Fibroblast of villous mesenchyme (primary cell): ENCODE measurements around the gene PC. TPM values are rescaled to one million over a fixed set of nuclear protein-coding genes. Genes with fewer than 3 reads are reported as not detected.
A peak's percentile ranks its signal among the peaks of the same experiment; 100 is the strongest.

Experiments
- DNase-seq: peaks from one replicate; pipeline ENCODE4 v3.0.0-alpha.2; 2010; ENCODE audit warnings: low read depth
- H3K4me3 ChIP-seq: 2 replicates; pipeline ENCODE4 v1.5.1; 2011; ENCODE audit warnings: low read depth, mild to moderate bottlenecking, low read length
- CTCF ChIP-seq: IDR thresholded peaks from 2 replicates; pipeline ENCODE4 v1.5.1; 2012; ENCODE audit warnings: low read depth, mild to moderate bottlenecking, low read length; ENCODE audit not compliant: insufficient read depth
- total RNA-seq: library from RNA; depleted of rRNA; stranded (reverse); fragments of >200 nt; gene quantifications from 2 replicates; pipeline ENCODE4 v1.2.3, GENCODE V29; 2012

PC gene
- total RNA-seq, 1 donor, result 11.7 TPM

GRCh38 chr11:66878474-66878873 is 79.7 kb downstream of the PC start:
- DNase-seq, result peak; percentile 45
- no peak overlapping the region for H3K4me3 ChIP-seq
- TF ChIP-seq CTCF, result no peak

- TF ChIP-seq CTCF, result no peak
- no peak overlapping the region for H3K4me3 ChIP-seq
- DNase-seq, result peak; percentile 84
Measured at GRCh38 chr11:66877588-66878385, 80.4 kb downstream of the PC start.

DNA sequence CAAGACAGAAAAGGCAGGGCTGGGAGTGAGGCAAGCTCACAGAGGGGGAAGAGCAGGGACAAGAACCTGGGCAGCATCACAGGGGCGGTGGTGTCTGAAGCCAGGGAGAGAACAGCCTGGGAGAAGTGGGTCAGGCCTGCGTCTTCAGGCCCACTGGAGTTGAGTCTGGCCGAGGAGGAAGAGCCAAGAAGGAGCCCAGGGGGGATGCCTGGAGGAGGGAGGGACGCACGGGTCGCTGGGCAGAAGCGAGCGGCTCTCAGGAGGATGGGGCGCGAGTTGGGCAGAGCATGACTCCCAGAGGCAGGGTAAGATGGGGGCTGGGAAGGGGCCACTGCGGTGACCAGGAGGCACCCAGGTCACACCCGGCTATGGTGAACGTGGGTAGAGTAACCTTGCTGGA is 82.8 kb downstream of the PC start:
- TF ChIP-seq CTCF, result no peak
- no peak for DNase-seq
- H3K4me3 ChIP-seq, result no peak overlapping the region

- no peak for DNase-seq
- TF ChIP-seq CTCF, result no peak
- no peak overlapping the region for H3K4me3 ChIP-seq
Measured at GRCh38 chr11:66874232-66874631, 84.0 kb downstream of the PC start.

- no peak for TF ChIP-seq CTCF
- H3K4me3 ChIP-seq, result no peak overlapping the region
- no peak for DNase-seq
Measured at GRCh38 chr11:66871521-66871901, 86.7 kb downstream of the PC start.

DNA sequence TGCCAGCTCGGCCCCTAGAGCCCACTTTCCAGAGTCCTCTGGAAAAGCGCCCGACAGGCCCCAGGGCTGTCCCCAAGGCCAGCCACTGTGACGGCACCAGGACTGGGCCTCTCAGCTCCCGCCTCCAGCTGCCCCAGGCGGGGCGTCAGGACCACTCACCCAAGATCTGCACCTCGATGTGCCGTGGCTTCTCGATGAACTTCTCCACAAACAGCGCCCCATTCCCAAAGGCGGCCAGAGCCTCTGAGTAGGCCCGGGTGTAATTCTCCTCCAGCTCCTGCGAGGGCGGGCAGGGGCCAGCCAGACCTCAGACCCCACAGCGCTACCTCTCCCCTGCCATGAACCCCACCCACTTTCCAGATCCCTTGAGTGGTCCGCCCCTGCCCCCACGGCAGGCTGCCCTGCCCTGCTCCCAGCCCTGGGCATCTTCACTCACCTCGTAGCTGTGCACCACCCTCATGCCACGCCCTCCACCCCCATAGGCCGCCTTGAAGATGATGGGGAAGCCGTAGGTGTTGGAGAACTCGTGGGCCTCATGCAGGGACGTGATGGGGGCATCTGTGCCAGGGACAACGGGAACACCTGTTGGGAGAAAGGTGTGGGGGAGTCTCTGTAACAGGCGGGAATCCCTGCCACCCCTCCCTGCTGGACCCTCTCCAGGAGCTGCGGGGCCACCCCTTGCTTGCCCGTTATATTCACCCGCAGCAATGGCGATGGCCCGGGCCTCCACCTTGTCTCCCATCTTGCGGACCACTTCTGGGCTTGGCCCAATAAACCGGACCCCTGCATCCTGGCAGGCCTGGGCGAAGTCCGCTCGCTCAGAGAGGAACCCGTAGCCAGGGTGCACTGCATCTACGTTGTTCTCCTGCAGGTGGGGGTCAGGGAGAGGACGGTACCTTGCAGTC is 87.3 kb downstream of the PC start:
- no peak for DNase-seq
- no peak for TF ChIP-seq CTCF
- H3K4me3 ChIP-seq, result no peak overlapping the region
